Ishikawa (cell line): Measurements from ENCODE around the gene RBMS1.

Experiments used
- EGR1 ChIP-seq: IDR thresholded peaks from 2 replicates; pipeline ENCODE4 v1.6.1; 2012
- EP300 ChIP-seq: IDR thresholded peaks from 2 replicates; pipeline ENCODE4 v1.6.1; 2012; ENCODE audit warnings: borderline replicate concordance
- FOXM1 ChIP-seq: IDR thresholded peaks from 2 replicates; pipeline ENCODE4 v1.6.1; 2012; ENCODE audit warnings: low read depth, borderline replicate concordance
- MAX ChIP-seq: IDR thresholded peaks from 2 replicates; pipeline ENCODE4 v1.6.1; 2012
- NFIC ChIP-seq: IDR thresholded peaks from 2 replicates; pipeline ENCODE4 v1.6.1; 2012
- RAD21 ChIP-seq: IDR thresholded peaks from 2 replicates; pipeline ENCODE4 v1.6.1; 2012; ENCODE audit warnings: low read depth
- TAF1 ChIP-seq: IDR thresholded peaks from 2 replicates; pipeline ENCODE4 v1.6.1; 2012; ENCODE audit warnings: low read depth, mild to moderate bottlenecking
- TCF12 ChIP-seq: IDR thresholded peaks from 2 replicates; pipeline ENCODE4 v1.6.1; 2012; ENCODE audit warnings: low read depth
- TEAD4 ChIP-seq: IDR thresholded peaks from 2 replicates; pipeline ENCODE4 v1.6.1; 2012
- USF1 ChIP-seq: IDR thresholded peaks from 2 replicates; pipeline ENCODE4 v1.6.1; 2012
- TF ChIP-seq, protein P1 (sequence below): IDR thresholded peaks from 2 replicates; pipeline ENCODE4 v1.6.1; 2012; ENCODE audit warnings: low read depth, mild to moderate bottlenecking

- TF ChIP-seq USF1 (no peak), MAX (no peak), RAD21 (no peak), FOXM1 (no peak), NFIC (no peak), EGR1 (no peak), EP300 (no peak), TCF12 (no peak), TAF1 (no peak), TEAD4 (no peak)
- TF ChIP-seq, protein P1, sequence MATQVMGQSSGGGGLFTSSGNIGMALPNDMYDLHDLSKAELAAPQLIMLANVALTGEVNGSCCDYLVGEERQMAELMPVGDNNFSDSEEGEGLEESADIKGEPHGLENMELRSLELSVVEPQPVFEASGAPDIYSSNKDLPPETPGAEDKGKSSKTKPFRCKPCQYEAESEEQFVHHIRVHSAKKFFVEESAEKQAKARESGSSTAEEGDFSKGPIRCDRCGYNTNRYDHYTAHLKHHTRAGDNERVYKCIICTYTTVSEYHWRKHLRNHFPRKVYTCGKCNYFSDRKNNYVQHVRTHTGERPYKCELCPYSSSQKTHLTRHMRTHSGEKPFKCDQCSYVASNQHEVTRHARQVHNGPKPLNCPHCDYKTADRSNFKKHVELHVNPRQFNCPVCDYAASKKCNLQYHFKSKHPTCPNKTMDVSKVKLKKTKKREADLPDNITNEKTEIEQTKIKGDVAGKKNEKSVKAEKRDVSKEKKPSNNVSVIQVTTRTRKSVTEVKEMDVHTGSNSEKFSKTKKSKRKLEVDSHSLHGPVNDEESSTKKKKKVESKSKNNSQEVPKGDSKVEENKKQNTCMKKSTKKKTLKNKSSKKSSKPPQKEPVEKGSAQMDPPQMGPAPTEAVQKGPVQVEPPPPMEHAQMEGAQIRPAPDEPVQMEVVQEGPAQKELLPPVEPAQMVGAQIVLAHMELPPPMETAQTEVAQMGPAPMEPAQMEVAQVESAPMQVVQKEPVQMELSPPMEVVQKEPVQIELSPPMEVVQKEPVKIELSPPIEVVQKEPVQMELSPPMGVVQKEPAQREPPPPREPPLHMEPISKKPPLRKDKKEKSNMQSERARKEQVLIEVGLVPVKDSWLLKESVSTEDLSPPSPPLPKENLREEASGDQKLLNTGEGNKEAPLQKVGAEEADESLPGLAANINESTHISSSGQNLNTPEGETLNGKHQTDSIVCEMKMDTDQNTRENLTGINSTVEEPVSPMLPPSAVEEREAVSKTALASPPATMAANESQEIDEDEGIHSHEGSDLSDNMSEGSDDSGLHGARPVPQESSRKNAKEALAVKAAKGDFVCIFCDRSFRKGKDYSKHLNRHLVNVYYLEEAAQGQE, result no peak
These were observed 211.5 kb downstream of the RBMS1 start for GRCh38 chr2:160282063-160282580.
